ENCODE results near the gene NUCB2.

GRCh38 chr11:17369684-17370243 is 93.2 kb downstream of the NUCB2 start:
- TF ChIP-seq CTCF (conservative IDR thresholded peaks at IDR 0.05 in 1 of 2, IDR thresholded peaks at IDR 0.05 in 1 of 2; ENCODE audit: extremely low read depth in 1 of 2, insufficient read depth in 1 of 2, low read depth in 1 of 2, low read length in 2 of 2) (no peak), EZH2 (IDR thresholded peaks at IDR 0.05; ENCODE audit: borderline replicate concordance, low read length) (no peak)

Data from mammary epithelial cell (primary cell).